GM18951 (cell line): ENCODE results near the gene DIS3.
"Not testable (repeated sequence)": the region's sequence is repeated elsewhere in the genome, so short reads cannot be mapped to it uniquely, and the experiment has no call there.

ENCODE experiments used
- POLR2A ChIP-seq: IDR thresholded peaks from 4 replicates; pipeline ENCODE4 v1.6.1; 2011; ENCODE audit warnings: mild to moderate bottlenecking; ENCODE audit not compliant: insufficient read length, insufficient read depth; ENCODE audit errors: extremely low read depth
- in situ Hi-C: fragments of 300-500 bp; cut with MboI; formaldehyde crosslinking; loops from one replicate; pipeline ENCODE4 v1.12.0; 2022; ENCODE audit warnings: low sequenced_read_pairs, mixed read lengths, inconsistent platforms; ENCODE audit not compliant: unreplicated experiment

The DIS3 gene

GRCh38 chr13:72781451-72782439, at the start of gene DIS3, which contains the start of gene PIBF1:
DIS3 (minus strand) TSS chr13:72781900; CDS start chr13:72781832, 68 bp downstream.
PIBF1 (plus strand) TSS chr13:72782133; CDS start chr13:72783470, 1,337 bp downstream.
- in situ Hi-C loops, result no loop called here
- peak; percentile 80 for TF ChIP-seq POLR2A

DNA sequence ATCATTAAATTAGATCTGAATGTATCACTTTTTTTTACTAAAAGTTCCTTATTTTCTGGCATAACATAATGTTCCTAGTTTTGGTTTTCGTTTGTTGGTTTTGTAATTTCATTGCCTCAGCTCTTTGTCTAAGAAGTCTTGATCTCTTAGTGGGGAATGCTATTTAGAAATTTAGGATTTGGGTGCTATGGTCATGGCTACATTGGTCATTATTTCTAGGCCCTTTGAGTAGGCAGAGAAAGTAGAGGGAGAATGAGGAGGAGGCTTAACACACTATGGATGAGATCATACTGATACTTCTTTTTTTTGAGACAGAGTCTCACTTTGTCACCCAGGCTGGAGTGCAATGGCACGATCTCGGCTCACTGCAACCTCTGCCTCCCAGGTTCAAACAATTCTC, 42.0 kb upstream of the DIS3 start:
- no peak for TF ChIP-seq POLR2A
- in situ Hi-C loops, result loop anchor here (25.0 kb wide), 1 partner anchor 889 kb away; no protein-coding TSS in a partner anchor

- in situ Hi-C loops, result loop anchor here (25.0 kb wide), 1 partner anchor 889 kb away; no protein-coding TSS in a partner anchor
These were observed 41.4 kb upstream of the DIS3 start for GRCh38 chr13:72823081-72823480.

GRCh38 chr13:72820898-72821279, 39.2 kb upstream of the DIS3 start:
- no peak for TF ChIP-seq POLR2A

More at GRCh38 chr13:72823081-72823480, 41.4 kb upstream of the DIS3 start:
- no peak for TF ChIP-seq POLR2A

DNA sequence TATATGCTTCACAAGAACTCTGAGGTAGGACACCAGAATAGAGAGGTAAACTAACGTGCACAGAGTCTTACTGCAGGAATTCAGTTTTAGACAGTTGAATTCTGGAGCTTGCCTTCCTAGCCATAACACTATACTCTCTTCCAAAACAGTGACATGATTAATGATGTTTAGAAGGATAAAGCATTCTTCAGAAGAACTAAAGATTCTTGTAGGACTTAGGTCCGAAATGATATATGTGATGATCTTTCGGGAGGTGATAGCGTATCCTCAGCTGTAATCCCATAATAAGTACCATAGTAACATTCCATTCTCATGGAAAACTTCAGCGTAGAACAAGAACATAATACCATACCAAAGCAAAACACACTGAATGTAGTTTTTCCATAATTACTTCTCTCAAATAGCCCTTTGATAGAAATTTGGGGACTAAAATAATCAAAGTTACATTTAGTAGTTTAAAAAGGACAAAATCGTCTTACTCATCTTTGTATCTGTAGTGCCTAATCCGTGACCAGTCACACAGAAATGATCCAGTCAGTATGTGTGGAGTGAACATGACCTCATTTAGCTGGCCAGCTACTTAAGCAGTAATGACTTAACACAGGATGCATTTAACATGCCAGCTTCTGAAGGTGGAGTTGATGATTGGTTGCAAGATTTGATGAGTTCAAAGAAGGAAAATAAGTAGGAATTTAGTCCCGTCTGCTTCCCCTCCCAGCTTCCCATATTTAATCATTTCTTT, 38.6 kb upstream of the DIS3 start:
- in situ Hi-C loops, result loop anchor here (25.0 kb wide), 1 partner anchor 892 kb away; no protein-coding TSS in a partner anchor
- no peak for TF ChIP-seq POLR2A

More at GRCh38 chr13:72820898-72821279, 39.2 kb upstream of the DIS3 start:
- in situ Hi-C loops, result loop anchor here (25.0 kb wide), 1 partner anchor 891 kb away; no protein-coding TSS in a partner anchor

DNA sequence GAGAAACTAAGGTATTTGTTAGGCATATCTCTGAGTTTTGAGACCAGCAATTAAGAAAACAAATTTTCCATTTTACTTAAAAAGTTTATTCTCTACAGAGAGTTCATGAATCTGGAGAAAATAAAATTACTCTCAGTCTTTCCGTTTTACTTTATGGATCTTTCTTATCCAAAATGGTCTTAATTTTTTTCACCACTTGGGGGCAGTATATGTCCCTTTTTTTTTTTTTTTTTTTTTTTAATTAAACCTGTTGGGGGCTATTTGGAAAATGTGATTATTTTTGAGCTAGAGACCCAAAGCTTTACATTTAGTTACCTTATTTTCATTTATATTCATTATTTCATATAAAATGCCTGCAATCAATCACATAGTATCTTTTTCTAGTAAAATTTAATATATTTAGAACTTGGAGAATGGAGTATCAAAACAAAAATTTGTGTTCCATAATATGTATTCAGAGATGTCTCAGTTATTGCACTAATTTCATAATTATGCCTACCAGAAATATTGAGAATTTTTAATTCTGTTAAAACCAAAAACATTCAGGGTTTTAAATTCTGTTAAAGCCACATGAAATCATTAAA, 27.3 kb upstream of the DIS3 start:
- in situ Hi-C loops, result loop anchor here (25.0 kb wide), 1 partner anchor 903 kb away; no protein-coding TSS in a partner anchor

GRCh38 chr13:72806514-72806913, 24.8 kb upstream of the DIS3 start:
- in situ Hi-C loops, result loop anchor here (25.0 kb wide), 1 partner anchor 906 kb away; no protein-coding TSS in a partner anchor

More for the DNA sequence above, 27.3 kb upstream of the DIS3 start:
- no peak for TF ChIP-seq POLR2A

DNA sequence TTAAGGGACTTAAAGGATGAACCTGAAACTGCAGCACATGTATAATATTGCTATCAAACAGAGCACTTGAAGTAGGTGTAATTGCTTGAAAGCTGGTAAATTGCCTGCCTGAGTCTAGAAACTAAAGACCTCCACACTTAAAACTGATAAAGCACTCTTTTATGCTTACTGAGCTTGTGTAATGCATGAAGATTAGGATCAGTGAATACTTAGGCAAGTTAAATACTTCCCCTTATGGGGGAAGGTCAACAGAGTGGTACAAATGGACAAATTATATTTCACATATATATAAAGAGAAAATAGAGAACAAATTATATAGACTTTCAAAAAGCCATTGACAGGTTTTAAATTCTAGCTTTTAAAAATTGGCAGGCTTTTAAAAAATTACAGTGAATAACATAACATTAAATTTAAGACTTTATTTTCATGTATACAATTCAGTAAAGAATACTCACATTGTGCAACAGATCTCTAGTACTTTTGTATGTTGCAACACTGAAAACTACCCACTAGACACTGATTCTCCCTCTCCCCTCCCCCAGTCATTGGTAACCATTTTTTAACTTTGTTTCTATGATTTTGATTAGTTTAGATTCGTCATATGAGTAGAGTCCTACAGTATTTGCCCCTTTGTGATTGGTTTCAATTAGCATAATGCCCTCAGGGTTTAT, 24.1 kb upstream of the DIS3 start:
- no peak for TF ChIP-seq POLR2A
- in situ Hi-C loops, result loop anchor here (25.0 kb wide), 1 partner anchor 906 kb away; no protein-coding TSS in a partner anchor

GRCh38 chr13:72804301-72804700, 22.6 kb upstream of the DIS3 start:
- in situ Hi-C loops, result loop anchor here (25.0 kb wide), 1 partner anchor 908 kb away; no protein-coding TSS in a partner anchor
- TF ChIP-seq POLR2A, result no peak

DNA sequence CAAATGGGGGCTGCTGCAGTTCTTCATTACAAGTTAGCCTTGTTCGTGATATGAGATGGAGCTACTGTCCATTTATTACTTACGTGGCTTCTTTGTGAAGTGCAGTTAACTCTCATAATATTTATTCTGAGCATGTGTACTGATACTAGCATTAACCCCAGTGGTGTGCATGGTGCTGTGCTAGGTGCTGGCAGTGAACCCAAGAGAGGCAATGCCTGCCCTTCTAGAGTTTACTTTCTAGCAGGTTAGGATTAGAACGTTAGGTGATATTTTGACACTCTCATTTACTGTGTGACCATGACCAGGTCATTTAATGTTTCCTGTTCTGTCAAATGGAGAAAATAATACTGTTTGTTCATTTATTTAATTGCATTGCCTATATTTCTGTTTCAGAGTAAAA, 17.1 kb upstream of the DIS3 start:
- in situ Hi-C loops, result no loop called here
- no peak for TF ChIP-seq POLR2A

GRCh38 chr13:72792640-72793039, 10.9 kb upstream of the DIS3 start:
- no peak for TF ChIP-seq POLR2A
- in situ Hi-C loops, result no loop called here

DNA sequence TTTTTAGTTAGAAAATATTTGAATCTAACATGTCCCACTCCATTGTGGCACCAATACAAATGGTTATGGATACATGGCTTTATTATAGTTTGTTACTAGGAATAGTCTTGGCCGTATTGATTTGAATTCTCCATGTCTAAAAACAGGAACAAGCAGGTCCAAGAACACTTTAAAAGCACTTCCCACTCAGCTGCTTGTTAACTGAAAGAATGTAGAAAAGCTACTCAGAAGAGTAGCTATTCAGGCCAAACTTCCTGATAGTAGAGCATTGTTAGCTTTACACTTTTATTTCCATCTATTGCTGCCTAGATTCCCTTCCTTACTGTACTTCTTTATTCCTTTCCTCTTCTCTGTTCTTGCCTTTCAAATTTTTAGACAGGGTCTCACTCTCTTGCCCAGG, 7.1 kb upstream of the DIS3 start:
- in situ Hi-C loops, result no loop called here
- no peak for TF ChIP-seq POLR2A

- in situ Hi-C loops, result not testable (repeated sequence)
These were observed 3.0 kb upstream of the DIS3 start for GRCh38 chr13:72784679-72785078.
